ENCODE results near the gene CEMIP2.

The CEMIP2 gene

GRCh38 chr9:71703172-71703872, 65.0 kb downstream of the CEMIP2 start:
- TF ChIP-seq CTCF (IDR thresholded peaks at IDR 0.05): no peak

- TF ChIP-seq CTCF (IDR thresholded peaks at IDR 0.05): no peak
Measured at GRCh38 chr9:71697882-71698281, 70.4 kb downstream of the CEMIP2 start.

GRCh38 chr9:71694332-71694731, 74.0 kb downstream of the CEMIP2 start:
- no peak for TF ChIP-seq CTCF (IDR thresholded peaks at IDR 0.05)

GRCh38 chr9:71693607-71694006, 74.7 kb downstream of the CEMIP2 start:
- TF ChIP-seq CTCF (IDR thresholded peaks at IDR 0.05): no peak

- no peak for TF ChIP-seq CTCF (IDR thresholded peaks at IDR 0.05)
Measured at GRCh38 chr9:71692337-71692736, 76.0 kb downstream of the CEMIP2 start.

GRCh38 chr9:71690689-71691435, 77.5 kb downstream of the CEMIP2 start:
- no peak for TF ChIP-seq CTCF (IDR thresholded peaks at IDR 0.05)

GRCh38 chr9:71690063-71690688, 78.1 kb downstream of the CEMIP2 start:
- TF ChIP-seq CTCF (IDR thresholded peaks at IDR 0.05): no peak
